HG03108 (cell line): ENCODE results near the gene CHRM5.

ENCODE experiments used
- ATAC-seq: cut with Tn5 transposase; IDR thresholded peaks from one replicate; pipeline ENCODE4 v1.9.1; 2021; ENCODE audit warnings: moderate library complexity; ENCODE audit not compliant: unreplicated experiment

CHRM5 gene

GRCh38 chr15:33968224-33968623 lies at the start of gene CHRM5:
Gene CHRM5 (plus strand): TSS chr15:33968497. CDS start chr15:34062718, 94,221 bp downstream.
- no peak for ATAC-seq

GRCh38 chr15:33923446-33923845 lies 44.9 kb upstream of the CHRM5 start:
- no peak for ATAC-seq

- ATAC-seq = no peak
Observed at GRCh38 chr15:33926260-33926659, 42.0 kb upstream of the CHRM5 start.

- no peak for ATAC-seq
Observed at GRCh38 chr15:33932734-33933133, 35.6 kb upstream of the CHRM5 start.

- ATAC-seq = no peak
Observed at GRCh38 chr15:33934396-33934795, 33.9 kb upstream of the CHRM5 start.

- ATAC-seq = no peak
Observed at GRCh38 chr15:33934921-33935320, 33.4 kb upstream of the CHRM5 start.

- no peak for ATAC-seq
Observed at GRCh38 chr15:33941279-33942063, 26.8 kb upstream of the CHRM5 start.

GRCh38 chr15:33946152-33946551 lies 22.1 kb upstream of the CHRM5 start:
- no peak for ATAC-seq

GRCh38 chr15:33955945-33956344 lies 12.4 kb upstream of the CHRM5 start:
- no peak for ATAC-seq

GRCh38 chr15:33956397-33956796 lies 11.9 kb upstream of the CHRM5 start:
- no peak for ATAC-seq

GRCh38 chr15:33959844-33960548 lies 8.3 kb upstream of the CHRM5 start:
- ATAC-seq = no peak

- ATAC-seq = no peak
Observed at GRCh38 chr15:33960549-33960935, 7.8 kb upstream of the CHRM5 start.

- ATAC-seq = no peak
Observed at GRCh38 chr15:33963831-33964664, 4.2 kb upstream of the CHRM5 start.

- ATAC-seq = no peak
Observed at GRCh38 chr15:33964665-33965040, 3.6 kb upstream of the CHRM5 start.

GRCh38 chr15:33968821-33969220 lies 524 bp downstream of the CHRM5 start:
- no peak for ATAC-seq

- ATAC-seq = no peak
Observed at GRCh38 chr15:33971811-33972210, 3.5 kb downstream of the CHRM5 start.

GRCh38 chr15:33975022-33975565 lies 6.8 kb downstream of the CHRM5 start:
- ATAC-seq = no peak

- ATAC-seq = no peak
Observed at GRCh38 chr15:33980159-33980558, 11.9 kb downstream of the CHRM5 start.

- no peak for ATAC-seq
Observed at GRCh38 chr15:33982516-33982915, 14.2 kb downstream of the CHRM5 start.

- ATAC-seq = no peak
Observed at GRCh38 chr15:33985287-33985686, 17.0 kb downstream of the CHRM5 start.

- no peak for ATAC-seq
Observed at GRCh38 chr15:33985751-33986150, 17.5 kb downstream of the CHRM5 start.
